Activated CD8-positive, alpha-beta memory T cell treated with anti-CD3 and anti-CD28 coated beads for 24 hours (primary cell): ENCODE measurements around the gene AFF2.
"Not testable (repeated sequence)": the region's sequence is repeated elsewhere in the genome, so short reads cannot be mapped to it uniquely, and the experiment has no call there.

ENCODE experiments used
- DNase-seq: peaks from one replicate; pipeline ENCODE4 v3.0.0-alpha.2; 2020

Gene AFF2

DNA sequence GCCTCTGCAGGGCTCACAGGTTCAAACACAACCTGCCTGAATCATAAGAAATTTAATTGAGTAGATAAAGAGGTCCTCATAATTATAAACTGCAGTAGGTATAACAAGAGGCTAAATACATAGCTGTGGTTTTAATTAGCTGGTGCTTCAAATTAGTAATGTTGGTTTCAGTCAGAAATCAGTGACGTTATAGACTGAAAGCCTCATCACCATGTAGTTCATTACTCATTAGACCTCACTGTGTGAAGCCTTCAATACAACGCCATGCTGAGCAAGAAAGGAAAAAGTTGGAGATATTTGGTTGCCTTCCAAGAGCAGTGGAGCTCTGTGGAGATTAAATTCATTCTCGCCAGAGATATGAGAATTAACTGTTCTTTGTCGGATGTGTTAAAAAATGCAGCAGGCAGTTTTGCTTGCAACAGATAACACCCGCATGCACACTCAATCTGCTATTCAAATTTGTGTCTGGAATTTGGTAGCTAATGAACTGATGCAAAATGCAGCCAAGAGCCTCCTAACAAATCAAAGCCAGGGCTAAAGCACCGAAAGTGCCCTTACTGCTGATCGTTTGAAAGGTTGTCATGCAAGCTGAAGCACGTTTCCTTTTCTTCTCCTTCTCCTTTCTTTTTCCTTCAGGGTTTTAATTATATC lies 148.9 kb downstream of the AFF2 start:
- DNase-seq = no peak

DNA sequence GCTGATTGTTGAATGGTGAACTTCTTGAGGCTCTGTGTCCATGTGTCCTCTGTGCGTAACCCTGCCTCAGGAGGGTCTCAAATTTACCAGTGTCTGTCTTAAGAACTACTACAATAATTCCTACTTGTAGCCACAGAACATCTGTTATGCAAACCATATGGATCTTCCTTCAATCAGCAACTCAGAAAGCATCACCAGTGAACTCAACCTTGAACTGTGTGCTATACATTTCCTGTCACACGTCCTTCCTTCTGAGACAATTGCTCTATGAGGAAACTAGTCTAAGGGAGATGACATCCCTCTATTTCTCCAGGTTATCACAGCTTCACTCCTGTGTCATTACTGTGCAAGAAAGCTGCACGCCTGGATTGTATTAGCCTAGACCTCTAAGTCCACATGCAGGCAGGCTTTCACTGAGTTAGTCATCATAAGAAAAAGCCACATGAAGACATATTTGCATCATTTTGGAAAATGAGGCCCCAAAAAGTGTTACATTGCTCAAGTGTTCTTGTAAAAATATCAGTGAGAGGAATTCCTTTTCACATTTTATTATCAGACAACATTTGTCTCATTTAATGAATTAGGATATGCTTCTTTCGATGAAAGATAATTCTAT lies 157.8 kb downstream of the AFF2 start:
- no peak for DNase-seq

DNA sequence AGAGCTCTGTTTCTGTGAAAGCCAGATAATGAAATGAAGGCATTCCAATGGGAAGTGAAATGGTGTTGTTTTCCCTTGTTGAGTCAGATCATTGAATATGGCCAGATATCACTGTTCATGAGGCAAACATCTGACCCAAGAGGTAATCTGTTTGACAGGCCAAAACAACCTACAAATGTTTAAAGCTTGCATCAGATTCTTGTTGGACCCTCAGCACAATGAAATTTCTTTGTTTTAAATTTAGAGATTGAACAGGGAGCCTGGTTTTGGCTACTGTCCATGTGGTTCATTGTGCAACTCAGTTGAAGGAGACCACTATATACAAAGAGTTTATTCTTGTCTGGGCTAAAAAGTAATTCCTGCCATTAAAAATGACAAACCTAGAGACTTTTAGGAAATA lies 159.1 kb downstream of the AFF2 start:
- no peak for DNase-seq

DNA sequence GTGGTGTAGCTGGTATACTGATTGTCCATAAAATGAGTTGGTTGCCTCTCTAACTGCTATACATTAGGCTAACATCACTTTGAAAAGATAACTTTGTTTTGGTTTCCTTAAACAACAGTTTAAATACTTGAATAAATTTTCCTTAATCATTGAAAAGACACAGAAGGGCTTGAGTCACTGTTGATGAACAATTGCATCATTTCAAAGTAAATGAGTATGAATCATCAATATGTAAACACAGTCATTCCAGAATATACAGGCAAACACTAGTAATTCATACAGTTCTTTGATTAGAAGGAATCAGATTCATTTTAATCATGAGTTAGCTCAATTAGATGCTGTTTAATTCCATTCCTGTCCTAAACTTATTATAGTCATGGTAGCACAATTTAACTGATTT lies 160.6 kb downstream of the AFF2 start:
- DNase-seq = no peak

DNA sequence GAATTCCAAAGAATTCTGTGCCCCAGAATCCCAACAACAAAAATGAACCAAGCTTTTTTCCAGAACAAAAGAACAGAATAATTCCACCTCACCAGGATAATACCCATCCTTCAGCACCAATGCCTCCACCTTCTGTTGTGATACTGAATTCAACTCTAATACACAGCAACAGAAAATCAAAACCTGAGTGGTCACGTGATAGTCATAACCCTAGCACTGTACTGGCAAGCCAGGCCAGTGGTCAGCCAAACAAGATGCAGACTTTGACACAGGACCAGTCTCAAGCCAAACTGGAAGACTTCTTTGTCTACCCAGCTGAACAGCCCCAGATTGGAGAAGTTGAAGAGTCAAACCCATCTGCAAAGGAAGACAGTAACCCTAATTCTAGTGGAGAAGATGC lies 161.6 kb downstream of the AFF2 start:
- no peak for DNase-seq

DNA sequence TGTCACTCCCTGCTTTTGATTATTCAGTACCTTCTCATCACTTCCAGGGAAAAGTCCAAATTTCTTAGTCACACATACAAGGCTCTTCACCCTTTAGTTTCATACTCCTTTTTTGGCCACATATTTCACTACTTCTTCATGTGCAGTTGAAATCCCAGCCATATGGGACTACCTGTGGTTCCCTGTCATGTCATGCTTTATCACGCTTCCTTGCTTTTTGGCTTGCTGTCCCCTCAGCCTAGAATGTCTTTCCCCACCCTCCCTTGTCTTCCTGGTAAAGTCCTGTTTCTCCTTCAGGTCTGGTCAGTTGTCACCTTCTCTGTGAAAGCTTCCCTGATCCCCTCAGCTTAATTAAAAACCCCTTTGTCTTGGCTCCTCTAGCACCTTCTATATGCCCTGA lies 163.8 kb downstream of the AFF2 start:
- DNase-seq = no peak

DNA sequence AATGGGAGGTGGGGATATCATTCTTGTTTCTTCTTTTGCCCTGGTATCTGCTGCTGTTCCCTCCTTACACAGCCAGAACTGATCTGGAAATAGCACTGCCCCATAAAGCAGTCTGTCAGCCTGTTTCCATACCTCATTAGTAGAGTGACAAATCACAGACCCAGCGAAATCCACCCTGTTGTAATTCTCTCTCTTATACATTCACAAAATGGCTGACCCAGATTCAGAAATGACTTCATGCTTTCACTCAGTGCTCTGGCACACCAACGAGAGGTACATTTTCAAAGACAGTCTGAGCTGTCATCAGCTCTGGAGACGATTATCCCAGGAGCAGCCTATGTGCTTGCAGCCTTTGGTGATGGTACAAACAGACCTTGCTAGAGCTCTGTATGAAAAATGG lies 164.6 kb downstream of the AFF2 start:
- DNase-seq = no peak

DNA sequence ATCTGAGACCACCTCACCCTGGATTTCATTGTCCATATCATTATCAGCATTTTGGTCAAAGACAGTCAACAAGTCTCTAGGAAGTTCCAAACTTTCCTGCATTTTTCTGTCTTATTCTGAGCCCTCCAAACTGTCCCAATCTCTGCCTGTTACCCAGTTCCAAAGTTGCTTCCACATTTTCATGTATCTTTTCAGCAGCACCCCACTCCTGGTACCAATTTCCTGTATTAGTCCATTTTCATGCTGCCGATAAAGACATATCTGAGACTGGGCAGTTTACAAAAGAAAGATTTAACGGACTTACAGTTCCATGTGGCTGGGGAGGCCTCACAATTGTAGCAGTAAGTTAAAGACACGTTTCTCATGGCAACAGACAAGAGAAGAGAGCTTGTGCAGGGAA lies 168.8 kb downstream of the AFF2 start:
- not testable (repeated sequence) for DNase-seq

DNA sequence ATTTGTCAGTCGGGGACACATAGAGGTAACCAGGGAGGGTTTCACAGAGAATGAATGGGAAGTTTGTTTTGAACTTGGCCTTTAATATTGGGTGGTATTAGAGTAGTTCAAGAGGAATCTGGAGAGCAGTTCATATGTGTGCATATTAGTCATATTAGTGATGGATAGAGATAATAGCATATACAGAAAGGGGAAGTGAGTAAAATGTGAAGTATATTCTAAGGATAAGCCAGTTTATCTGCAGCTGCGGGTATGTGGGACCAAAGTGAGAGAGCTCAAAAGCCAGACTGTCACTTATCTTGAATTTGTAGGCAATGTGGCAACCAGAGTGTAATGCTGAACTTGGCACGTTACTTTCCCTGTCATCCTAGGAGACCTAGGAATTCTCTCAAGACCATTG lies 169.9 kb downstream of the AFF2 start:
- DNase-seq = no peak

DNA sequence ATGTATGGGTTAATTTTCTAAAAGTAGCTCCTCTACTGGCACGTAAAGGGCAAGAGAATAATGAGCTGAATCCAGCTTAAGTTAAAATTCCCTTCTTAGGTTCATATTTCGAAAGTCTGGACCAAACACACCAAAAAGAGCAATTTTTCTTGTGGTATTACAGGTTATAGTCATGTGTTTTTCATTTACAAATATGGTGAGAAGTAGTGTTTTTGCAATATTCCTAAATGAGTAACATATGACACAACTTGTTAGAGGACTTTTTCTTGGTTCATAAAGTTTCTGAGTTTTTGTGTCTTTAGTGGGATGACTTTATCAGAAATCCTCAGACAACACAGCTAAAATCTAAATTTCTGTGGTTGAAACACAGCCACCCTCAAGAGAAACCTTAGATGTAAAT lies 172.1 kb downstream of the AFF2 start:
- DNase-seq = no peak

DNA sequence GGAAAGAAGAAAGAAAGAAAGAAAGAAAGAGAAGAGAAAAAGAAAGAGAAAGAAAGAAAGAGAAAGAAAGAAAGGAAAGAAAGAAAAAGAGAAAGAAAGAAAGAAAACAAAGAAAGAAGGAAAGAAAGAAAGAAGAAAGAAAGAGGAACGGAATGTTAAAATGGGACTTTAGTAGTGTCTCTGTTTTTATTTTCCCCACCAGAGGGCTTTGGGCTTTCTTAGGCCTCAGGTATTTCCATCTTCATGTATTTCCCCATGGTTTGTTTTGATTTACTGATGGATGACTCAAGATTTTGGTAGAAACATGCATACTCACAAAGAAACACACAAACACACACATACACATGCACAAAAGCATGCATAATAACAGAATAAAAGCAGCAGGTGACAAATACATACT lies 181.2 kb downstream of the AFF2 start:
- DNase-seq = no peak

DNA sequence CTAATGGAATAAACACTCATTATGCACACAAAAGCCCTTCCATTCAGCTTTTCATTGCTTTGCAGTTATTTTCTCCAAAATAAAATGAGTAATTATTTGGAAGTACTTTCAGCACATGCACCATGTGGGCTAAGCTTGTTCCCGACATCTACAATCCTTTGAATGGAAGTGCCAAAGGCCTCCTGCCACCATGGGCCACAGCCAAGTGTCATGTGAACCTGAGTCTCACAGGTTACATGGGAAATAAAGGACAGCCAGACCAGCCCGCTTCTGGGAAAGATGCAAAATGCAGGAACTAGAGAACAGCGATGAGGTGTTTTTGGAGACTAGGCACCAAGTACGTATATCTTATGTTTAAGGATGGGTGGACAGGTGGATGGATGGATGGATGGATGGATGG lies 181.8 kb downstream of the AFF2 start:
- DNase-seq = no peak

DNA sequence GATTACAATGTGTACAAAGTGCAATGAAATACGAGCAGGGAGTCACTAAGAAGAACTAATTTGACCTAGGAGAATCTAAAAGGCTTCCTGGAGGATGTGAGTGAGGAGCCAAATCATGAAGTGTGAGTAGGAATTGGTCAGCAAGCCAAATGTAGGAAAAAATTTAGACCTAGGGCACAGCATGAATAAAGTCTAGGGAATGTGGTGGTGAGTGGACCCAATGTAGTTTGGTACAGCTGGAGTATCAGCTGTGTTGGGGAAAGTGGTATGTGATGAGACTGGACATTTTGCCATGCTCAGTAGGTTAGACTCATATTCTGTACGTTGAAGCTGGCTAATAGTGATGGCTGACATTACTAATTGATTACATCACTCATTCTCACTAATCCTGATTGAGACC lies 191.0 kb downstream of the AFF2 start:
- DNase-seq = no peak

DNA sequence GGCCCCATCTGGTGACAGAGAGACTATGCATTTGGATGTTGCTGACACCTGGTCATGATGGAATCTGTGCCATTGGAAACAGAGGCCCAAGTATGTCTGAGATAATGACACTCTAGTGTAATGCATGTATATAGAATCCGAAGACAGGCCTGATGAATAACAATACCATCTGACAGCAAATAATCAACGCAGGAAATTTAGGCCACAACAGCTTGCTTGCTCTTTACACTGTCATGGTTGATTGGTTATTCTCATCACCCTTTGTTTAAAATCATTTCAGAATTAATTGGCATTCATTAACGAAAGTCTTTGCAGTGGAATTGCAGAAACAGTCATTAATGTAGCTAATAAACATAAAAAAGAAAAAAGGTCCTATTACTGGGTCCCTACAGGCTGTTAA lies 194.8 kb downstream of the AFF2 start:
- DNase-seq = no peak

DNA sequence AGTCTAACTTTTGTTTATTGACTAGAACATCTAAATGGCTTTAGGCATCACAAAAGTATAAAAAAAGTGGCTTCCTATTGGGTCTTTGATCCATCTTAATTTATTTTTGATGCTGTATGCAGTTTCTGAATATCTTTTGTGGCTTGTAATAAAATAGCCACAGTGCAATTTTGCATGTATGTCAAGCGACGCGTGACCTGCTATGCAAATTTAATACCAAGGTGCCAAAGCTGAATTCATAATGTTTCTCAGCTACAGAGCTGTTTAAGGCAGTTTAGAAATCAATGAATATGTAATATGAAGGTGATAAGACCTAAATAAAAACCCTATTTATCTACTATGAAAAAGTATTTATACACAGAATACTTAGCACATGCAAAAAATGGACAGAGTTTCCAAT lies 197.8 kb downstream of the AFF2 start:
- DNase-seq = no peak

DNA sequence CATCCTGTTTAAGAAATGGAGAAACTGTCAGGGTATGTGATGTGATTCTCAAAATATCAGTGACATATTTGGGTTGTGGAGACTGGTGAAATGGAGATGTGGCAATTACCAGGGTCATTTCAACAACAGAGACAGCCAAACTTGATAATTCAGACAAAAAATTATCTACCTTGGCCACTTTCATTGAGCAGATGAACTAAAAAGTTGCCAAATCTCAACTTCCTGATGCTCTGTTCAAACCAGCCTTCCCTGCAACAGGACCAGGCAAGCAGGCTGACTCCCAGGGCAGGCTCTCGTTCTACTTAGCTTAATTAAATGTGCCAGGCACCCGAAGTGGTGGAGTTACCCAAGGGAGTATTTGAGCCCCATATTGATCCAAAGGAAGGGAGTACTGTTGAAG lies 199.6 kb downstream of the AFF2 start:
- DNase-seq = no peak

DNA sequence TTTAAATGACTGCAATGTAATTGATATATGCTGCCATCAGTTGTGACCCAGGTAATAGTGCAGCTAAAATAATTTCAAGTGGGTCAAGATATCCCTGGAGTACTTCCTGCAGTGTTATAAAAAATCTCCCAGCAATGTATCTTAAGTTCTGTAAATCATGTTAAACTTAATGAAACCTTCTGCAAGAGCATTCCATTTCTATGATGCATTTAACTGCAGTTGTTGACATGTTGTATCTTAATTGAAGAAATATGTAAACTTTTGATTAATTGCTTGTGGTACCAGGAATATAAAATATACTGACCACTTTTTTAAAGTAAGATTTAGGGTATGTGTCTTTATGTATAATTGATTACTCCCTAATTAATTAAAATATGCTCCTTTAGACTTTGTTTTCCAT lies 213.6 kb downstream of the AFF2 start:
- no peak for DNase-seq

DNA sequence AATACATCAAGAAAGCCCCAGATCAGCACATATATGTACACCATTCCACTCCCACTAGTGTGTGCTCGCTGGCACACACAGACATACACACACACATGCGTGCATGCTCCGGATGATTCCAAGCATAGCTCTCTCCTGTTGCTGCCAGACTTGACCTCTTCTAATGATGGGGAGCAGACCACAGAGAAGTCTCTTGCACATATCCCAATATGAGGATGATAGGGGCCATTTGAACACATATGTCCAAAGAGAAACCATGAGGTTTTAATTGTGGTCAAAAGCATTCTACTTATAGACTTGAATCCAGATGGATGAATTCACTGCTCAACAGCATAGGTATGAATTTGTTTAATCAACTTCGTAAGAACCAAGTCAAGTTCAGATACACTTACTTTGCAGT lies 214.9 kb downstream of the AFF2 start:
- no peak for DNase-seq

DNA sequence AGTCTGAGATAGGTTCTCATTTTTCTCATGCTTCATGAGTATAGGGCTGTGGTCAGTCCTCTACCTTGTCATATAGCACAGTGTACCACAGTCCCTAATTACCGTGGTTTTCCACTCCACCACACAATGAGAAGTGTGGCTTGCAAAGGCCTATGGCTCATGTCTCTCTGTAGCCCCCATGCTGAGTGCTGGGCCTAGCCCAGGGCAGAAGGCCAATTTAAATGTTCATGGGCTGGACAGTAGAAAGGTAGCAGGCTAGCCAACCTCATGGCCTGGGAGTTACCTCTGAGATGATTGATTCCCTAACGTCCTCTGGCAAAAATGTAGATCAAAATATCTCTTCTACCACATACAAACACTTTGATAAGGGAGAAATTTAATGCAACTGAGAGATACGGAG lies 222.5 kb downstream of the AFF2 start:
- no peak for DNase-seq

DNA sequence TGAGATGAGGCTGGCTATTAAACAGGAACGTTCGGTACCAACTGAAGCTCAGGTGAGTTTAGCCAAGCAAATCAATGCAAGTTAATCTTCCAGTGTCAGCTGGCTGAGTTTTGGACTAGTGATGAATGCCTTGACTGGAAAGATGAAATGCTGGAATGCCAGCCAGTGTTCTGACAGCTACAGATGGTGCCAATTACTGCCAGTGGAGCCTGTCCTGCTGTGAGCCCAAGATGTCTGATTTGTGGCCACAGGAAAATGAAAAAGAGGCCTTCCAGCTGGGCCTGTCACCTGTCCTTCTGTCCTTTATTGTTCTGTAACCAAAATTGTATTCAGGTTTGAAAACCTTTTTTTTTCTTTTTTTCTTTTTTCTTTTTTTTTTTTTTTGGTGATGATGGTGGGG lies 223.1 kb downstream of the AFF2 start:
- no peak for DNase-seq

DNA sequence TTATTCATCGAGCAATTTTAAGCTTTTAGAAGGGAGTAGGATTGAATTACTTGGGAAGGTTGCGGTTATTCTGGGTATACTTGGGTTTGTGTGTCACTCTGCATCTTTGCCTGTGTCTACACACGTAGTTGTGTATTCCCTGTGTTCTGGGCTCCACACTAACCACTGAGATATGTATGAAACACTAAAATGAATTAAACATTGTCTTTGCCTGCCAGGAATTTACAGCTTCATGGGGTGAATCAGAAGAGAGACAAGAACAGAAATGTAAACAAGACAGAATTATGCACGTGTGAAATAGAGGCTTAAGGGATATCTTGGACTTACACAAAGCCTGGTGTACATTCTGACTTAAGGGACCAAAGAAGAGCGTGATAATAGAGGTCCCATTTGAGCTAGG lies 228.5 kb downstream of the AFF2 start:
- no peak for DNase-seq

DNA sequence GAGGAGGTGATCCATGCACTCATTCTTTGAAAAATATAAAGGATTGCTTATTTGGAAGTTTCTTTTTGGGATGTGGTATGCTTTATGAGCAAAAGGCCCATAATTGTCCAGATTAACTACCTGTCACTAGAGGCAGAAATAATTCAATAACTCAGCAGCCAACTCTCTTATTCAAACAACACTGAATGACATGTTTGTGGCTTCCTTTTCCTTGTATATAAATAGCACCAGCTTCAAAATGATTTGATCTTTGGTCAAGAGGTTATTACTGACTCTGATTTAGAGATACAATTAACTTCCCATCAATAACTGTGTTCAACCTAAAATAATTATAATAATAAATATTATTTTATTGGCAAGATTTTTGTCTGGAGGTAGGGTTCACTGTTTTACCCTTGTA lies 232.3 kb downstream of the AFF2 start:
- no peak for DNase-seq

DNA sequence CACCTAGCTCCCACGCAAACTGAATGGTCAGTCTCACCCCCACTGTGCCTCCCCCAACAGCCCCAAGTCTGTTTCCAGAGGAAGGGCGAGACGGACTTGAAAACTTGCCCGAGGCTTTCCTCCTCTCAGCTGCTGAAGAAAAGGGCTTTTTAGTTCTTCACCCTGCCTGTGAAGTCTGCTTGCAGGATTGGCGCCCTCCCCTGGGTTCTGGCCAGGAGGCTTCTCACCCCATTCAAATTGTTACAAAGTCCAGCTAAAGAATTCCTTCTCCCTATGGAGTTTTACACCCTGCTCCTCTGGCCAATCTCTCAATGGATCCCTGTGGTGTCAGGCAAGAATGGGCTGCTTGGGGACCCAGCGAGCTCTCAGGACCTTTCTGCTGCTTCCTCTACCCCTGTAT lies 241.0 kb downstream of the AFF2 start:
- no peak for DNase-seq

DNA sequence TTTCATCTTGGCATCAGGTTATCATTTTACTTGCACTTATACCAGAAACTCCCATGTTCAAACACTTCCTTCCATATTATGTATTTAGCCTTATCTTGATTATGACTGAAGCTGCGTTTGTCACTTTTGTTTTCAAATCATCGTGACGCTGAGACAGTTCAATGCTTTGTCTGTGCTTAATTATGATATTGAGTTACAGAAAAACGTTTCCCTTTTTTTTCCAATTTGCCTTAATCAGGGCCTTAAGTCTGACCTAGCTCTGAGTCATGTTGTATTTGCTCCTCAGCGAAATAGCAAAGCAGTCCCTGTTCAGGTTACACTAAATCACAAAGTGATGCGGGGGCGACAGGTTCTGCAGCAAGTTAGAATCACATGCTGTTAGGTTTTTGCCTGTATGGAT lies 254.7 kb downstream of the AFF2 start:
- no peak for DNase-seq

DNA sequence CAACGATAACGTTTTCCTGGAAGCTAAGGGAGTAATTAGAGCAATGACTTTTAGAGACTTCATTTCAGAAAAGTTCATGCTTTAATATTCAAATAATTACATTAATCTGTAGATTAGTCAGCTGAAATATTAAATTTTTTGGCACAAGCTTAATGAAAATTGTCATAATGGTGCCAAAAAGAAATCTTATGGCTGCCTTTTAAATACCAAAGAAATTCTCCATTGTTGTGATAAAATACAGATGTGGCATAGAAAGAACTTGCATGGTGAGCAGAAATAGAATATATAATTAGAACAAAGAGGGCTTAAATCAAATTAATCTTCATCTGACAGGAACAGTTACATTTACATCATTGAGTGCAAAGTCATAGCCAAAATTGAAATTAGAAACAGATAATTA lies 263.5 kb downstream of the AFF2 start:
- no peak for DNase-seq

DNA sequence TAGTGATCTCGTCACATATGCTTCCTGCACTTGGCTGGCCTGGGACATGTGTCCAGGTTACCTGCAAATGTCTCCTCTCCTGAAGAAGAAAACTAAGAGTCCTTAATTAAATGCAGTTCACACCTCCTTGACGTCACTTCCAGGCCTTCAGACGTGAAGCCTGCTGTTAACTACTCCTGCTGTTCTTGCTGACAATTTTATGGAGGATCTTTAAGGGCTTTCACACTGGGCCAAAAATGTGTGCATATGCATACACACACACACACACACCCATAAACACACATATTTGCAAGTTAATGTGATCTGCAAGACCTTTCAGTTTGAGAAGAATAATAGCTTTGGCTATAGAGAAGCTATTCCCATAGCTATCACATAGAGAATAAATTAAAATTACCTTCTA lies 267.9 kb downstream of the AFF2 start:
- DNase-seq = no peak
